Cardiac muscle cell (in vitro differentiated cells and primary cell): ENCODE measurements around the gene DICER1. TPM values are rescaled to one million over a fixed set of nuclear protein-coding genes. Genes with fewer than 3 reads are reported as not detected.
A peak's percentile ranks its signal among the peaks of the same experiment; 100 is the strongest.

Experiments used
- DNase-seq, 2 donors: peaks; one replicate each; pipeline versions ENCODE4 v3.0.0 to v3.0.0-alpha.2; 2010 to 2017; ENCODE audit warnings: low read depth in 1 of 2, low spot score in 1 of 2
- H3K27ac ChIP-seq: fragments of 200-600 bp; sonication (generic); 2 replicates; pipeline ENCODE4 v1.5.1; 2016
- H3K27me3 ChIP-seq: fragments of 200-600 bp; sonication (generic); 2 replicates; pipeline ENCODE4 v1.6.0; 2016; ENCODE audit warnings: control low read depth
- H3K36me3 ChIP-seq: fragments of 200-600 bp; sonication (generic); 2 replicates; pipeline ENCODE4 v1.5.1; 2016; ENCODE audit warnings: control low read depth
- H3K4me1 ChIP-seq: fragments of 200-600 bp; sonication (generic); 2 replicates; pipeline ENCODE4 v1.8.1; 2017; ENCODE audit warnings: low read depth, mild to moderate bottlenecking, mixed run types
- H3K4me3 ChIP-seq: fragments of 200-600 bp; sonication (generic); 2 replicates; pipeline ENCODE4 v1.5.1; 2016; ENCODE audit warnings: mild to moderate bottlenecking
- H3K9me3 ChIP-seq: fragments of 200-600 bp; sonication (generic); 2 replicates; pipeline ENCODE4 v1.5.1; 2017; ENCODE audit warnings: low read depth, mild to moderate bottlenecking, control low read depth
- polyA plus RNA-seq: library from polyadenylated mRNA; unstranded; fragments of >200 nt; fragmentation: Nextera tagmentation; extraction: Ambion mirVana; gene quantifications from 2 replicates; pipeline ENCODE4 v1.2.1, GENCODE V29; 2016
- total RNA-seq: library from RNA; depleted of rRNA; stranded (reverse); fragments of >200 nt; gene quantifications from 2 replicates; pipeline ENCODE4 v1.2.3, GENCODE V29; 2016
- TF ChIP-seq, protein P1 (sequence below): IDR thresholded peaks from 2 replicates; pipeline ENCODE4 v1.5.1; 2012; ENCODE audit warnings: low read depth, mild to moderate bottlenecking, low read length

Gene DICER1
- total and polyA plus RNA-seq, 2 experiments from 2014 or later, result 14.6 to 69.8 TPM

DNA sequence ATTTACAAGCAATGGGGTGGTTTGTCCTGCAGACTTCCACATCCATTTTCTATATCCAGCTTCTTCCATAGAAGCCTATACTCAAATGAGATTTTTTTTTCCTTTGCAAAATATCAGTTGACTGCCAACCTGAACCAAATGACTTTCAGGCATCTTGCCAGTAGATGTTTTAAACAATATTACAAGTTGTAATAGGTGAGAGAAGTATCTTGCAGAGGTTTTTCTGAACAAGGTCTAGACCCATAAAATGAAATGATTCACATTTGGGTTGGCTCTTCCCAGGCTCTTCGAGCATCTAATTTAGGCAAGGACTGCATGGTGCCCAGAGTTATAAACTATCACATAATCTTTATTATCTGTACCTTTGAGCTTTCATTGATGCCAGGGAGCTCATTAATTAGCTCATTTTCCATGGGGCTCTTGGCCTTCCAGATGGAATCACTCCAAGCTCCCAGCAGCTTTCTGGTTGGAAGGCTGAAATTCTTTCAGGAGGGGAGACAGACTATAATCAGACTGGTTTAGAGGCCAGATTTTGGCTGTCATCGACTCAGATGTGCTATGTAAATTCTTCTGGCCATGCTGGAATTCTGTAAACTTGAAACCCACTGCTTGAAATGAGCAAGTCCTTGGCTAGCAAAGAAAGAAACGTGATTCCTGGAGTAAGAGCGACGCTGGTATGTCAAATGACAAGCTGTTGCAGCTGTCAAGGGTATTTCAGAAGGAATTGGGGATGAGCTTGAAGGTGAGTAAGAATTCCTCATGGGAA lies 32.2 kb upstream of the DICER1 start:
- no peak overlapping the region for H3K4me3 ChIP-seq
- H3K36me3 ChIP-seq, result no peaks in the 10 kb centered on the region
- TF ChIP-seq, protein P1, sequence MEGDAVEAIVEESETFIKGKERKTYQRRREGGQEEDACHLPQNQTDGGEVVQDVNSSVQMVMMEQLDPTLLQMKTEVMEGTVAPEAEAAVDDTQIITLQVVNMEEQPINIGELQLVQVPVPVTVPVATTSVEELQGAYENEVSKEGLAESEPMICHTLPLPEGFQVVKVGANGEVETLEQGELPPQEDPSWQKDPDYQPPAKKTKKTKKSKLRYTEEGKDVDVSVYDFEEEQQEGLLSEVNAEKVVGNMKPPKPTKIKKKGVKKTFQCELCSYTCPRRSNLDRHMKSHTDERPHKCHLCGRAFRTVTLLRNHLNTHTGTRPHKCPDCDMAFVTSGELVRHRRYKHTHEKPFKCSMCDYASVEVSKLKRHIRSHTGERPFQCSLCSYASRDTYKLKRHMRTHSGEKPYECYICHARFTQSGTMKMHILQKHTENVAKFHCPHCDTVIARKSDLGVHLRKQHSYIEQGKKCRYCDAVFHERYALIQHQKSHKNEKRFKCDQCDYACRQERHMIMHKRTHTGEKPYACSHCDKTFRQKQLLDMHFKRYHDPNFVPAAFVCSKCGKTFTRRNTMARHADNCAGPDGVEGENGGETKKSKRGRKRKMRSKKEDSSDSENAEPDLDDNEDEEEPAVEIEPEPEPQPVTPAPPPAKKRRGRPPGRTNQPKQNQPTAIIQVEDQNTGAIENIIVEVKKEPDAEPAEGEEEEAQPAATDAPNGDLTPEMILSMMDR, result no peak

DNA sequence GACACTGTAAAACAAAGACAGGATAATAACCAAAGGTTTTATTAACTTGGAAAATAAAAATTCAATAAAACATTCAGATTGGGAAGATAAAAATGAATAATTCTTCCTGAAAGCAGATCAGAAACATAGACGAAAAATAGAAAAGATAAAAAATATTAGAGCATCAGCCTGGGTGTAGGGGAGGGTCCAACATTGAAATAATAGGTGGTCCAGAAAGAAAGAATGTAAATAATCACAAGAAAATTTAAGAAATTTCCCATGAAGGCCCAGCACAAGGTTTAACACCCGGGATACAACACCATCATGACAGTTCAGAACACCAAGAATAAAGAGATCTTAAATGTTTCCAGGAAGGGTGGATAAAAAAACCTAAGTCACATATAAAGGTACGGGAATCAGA lies 31.1 kb upstream of the DICER1 start:
- Histone ChIP-seq H3K9me3 (no peaks in the 10 kb centered on the region), H3K27me3 (peaks cover 15% of the 10 kb centered on the region), H3K36me3 (no peaks in the 10 kb centered on the region), H3K4me1 (peaks cover 5% of the 10 kb centered on the region), H3K27ac (no peak overlapping the region), H3K4me3 (no peak overlapping the region)
- TF ChIP-seq, protein P1, result no peak
- no peak for DNase-seq

More for the DNA sequence above, 32.2 kb upstream of the DICER1 start:
- Histone ChIP-seq H3K9me3 (no peaks in the 10 kb centered on the region), H3K27ac (no peak overlapping the region), H3K4me1 (peaks cover 5% of the 10 kb centered on the region), H3K27me3 (peaks cover 22% of the 10 kb centered on the region)
- peak; percentile 62 to 78 for DNase-seq

DNA sequence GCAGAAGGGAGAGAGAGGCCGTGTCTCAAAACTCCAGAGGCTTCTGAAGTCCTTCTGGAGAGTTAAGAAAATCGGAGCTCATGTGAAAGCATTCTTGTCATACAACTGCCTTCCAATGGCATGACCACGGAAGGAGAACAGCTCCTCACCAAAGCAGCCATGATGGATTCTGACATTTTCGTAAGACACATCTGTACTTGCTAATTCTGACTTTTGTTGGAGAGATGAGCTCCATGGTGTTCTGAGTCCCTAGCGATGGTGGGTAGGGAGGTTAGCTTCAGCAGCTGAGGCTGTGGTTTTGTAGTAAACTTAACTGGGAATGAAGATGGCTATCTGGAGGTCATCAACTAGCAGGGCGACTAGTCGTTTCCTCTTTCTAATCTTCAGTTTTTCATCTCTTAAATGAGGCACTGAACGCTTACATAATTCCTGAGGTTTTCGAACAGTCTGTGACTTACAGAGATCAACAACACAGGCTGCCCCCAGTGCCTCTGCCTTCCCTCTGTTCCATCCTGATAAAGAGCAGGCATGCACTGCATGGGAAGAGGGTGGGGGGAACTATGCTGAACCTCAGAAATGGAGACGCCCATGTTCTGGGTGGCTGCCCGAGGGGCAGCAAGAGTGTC lies 28.6 kb upstream of the DICER1 start:
- Histone ChIP-seq H3K36me3 (no peaks in the 10 kb centered on the region), H3K4me1 (peaks cover 5% of the 10 kb centered on the region), H3K27ac (no peak overlapping the region), H3K9me3 (no peaks in the 10 kb centered on the region), H3K27me3 (peaks cover 8% of the 10 kb centered on the region), H3K4me3 (no peak overlapping the region)
- no peak for DNase-seq
- TF ChIP-seq, protein P1, result no peak

GRCh38 chr14:95185033-95185766 lies 27.9 kb upstream of the DICER1 start:
- TF ChIP-seq, protein P1, result no peak
- H3K36me3 ChIP-seq, result no peaks in the 10 kb centered on the region
- no peaks in the 10 kb centered on the region for H3K9me3 ChIP-seq
- H3K27ac ChIP-seq, result no peak overlapping the region
- peak in 1 of 2 donors; percentile 92 for DNase-seq
- H3K4me1 ChIP-seq, result peaks cover 5% of the 10 kb centered on the region
- peaks cover 8% of the 10 kb centered on the region for H3K27me3 ChIP-seq
- H3K4me3 ChIP-seq, result no peak overlapping the region

DNA sequence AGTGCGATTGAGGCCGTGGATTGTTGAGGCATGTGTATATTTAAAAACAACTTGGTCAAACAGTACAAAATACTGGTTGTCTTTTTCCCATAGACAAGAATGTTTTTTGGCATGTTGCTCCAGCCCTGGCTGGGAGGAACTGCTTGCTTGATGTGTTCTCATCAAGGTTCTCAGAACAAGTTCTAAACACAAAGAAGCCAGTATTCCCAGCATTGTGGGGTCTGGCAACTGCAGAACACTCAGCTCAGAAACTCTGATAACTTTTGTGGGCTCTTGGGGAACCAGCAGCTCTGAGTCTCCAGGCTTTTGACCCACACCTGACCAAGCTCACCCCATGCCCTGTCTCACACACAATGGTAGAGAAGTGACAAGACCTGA lies 27.1 kb upstream of the DICER1 start:
- Histone ChIP-seq H3K36me3 (no peaks in the 10 kb centered on the region), H3K4me1 (peaks cover 4% of the 10 kb centered on the region), H3K4me3 (no peak overlapping the region), H3K27me3 (peaks cover 8% of the 10 kb centered on the region), H3K27ac (no peak overlapping the region), H3K9me3 (no peaks in the 10 kb centered on the region)
- TF ChIP-seq, protein P1, result no peak
- DNase-seq, result peak in 1 of 2 donors; percentile 63
